Brain microvascular endothelial cell (primary cell): ENCODE results near the gene RNF212.

Experiments
- DNase-seq: peaks from one replicate; pipeline ENCODE4 v3.0.0-alpha.2; 2020
- H3K27ac ChIP-seq: fragments of 250-450 bp; sonication (Bioruptor Pico); 2 replicates; pipeline ENCODE4 v1.5.1; 2020; ENCODE audit warnings: mild to moderate bottlenecking, moderate library complexity
- H3K27me3 ChIP-seq: fragments of 250-450 bp; sonication (Bioruptor Pico); replicated peaks from 2 replicates; pipeline ENCODE4 v1.5.1; 2020; ENCODE audit warnings: mild to moderate bottlenecking
- H3K36me3 ChIP-seq: fragments of 250-450 bp; sonication (Bioruptor Pico); replicated peaks from 2 replicates; pipeline ENCODE4 v1.5.1; 2020; ENCODE audit warnings: mild to moderate bottlenecking
- H3K4me3 ChIP-seq: 2 replicates; pipeline ENCODE4 v1.5.1; 2011; ENCODE audit warnings: low read depth, mild to moderate bottlenecking, control low read depth, low read length, moderate library complexity
- CTCF ChIP-seq: IDR thresholded peaks from 2 replicates; pipeline ENCODE4 v1.5.1; 2011; ENCODE audit warnings: low read depth, mild to moderate bottlenecking, moderate library complexity, low read length, control low read depth, inconsistent platforms; ENCODE audit errors: missing control alignments
- in situ Hi-C: cut with HindIII; loops from 2 replicates; pipeline ENCODE4 v1.10.0; 2017; ENCODE audit warnings: low sequenced_read_pairs, low pct_ligation_motif_present

Gene RNF212

DNA sequence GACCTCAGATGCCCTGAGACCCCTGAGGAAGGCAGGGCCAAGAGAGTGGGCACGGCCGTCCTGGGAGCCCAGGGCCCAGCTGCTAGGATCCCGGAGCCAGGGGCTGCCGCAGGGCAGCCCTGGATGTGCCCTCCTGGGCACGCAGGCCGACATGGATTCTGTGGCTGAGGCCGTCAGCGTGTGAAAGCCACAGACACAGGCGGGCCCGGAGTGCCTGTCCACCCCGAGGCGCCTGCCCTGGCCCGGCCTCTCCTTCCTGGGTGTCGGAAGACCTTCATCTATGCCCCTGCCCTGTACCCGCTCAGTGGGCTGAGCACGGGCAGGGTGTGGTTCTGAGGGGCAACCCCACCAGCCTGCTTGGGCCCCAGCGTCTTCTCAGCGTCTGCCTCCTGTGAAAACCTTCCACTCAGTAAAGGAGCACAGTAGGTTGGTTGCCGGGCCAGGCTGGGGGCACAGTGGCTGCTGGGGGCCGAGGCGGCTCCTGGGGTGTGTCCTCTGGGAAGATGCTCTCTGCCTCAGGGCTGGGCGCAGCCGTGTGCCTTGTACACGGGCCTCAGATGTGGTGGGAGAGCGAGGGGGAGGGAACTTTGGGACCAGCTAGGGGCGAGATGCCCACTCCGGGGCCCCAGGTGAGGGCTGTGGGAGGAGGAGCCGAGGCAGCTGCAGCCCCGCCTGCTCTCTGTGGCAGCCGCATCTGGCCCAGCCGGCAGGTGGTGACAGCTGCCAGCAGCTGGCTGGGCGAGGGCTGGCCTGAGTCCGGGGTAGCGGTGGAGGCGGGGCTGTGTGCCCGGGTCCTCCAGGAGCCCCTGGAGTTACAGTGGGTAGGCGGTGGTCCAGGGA is 81.2 kb downstream of the RNF212 start:
- no peak for TF ChIP-seq CTCF
- Histone ChIP-seq H3K36me3 (no peaks in the 10 kb centered on the region), H3K27ac (no peak overlapping the region), H3K27me3 (no peaks in the 10 kb centered on the region), H3K4me3 (no peak overlapping the region)
- no peak for DNase-seq
- in situ Hi-C loops: no loop called here

GRCh38 chr4:1031346-1031745 is 82.0 kb downstream of the RNF212 start:
- no peak overlapping the region for H3K27ac ChIP-seq
- no peak for TF ChIP-seq CTCF
- no peaks in the 10 kb centered on the region for H3K36me3 ChIP-seq
- H3K27me3 ChIP-seq: no peaks in the 10 kb centered on the region
- H3K4me3 ChIP-seq: no peak overlapping the region
- DNase-seq: no peak
- in situ Hi-C loops: no loop called here

DNA sequence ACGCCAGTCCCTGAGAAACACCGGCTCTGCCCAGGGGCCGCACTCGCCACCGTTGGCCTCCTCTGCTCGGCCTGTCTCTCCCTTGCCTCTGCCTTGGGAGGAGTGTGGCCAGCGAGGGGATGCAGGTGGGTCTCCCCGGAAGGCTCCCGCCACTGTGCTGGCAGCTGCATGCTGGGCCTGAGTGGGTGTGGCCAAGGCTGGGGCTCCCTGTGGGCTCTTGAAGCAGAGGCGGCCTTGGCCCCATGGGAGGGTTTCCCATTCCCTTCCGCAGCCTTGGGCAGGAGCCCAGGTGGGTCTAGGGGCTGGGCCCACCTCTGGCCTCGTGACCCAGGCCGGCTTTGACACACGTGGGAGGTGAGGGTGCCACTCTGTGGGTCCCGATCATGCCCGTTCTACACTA is 82.8 kb downstream of the RNF212 start:
- in situ Hi-C loops: no loop called here
- H3K36me3 ChIP-seq: no peaks in the 10 kb centered on the region
- H3K4me3 ChIP-seq: no peak overlapping the region
- DNase-seq: no peak
- no peak for TF ChIP-seq CTCF
- no peak overlapping the region for H3K27ac ChIP-seq
- no peaks in the 10 kb centered on the region for H3K27me3 ChIP-seq

- H3K27ac ChIP-seq: no peak overlapping the region
- DNase-seq: no peak
- H3K27me3 ChIP-seq: no peaks in the 10 kb centered on the region
- no peak overlapping the region for H3K4me3 ChIP-seq
- peaks cover 5% of the 10 kb centered on the region for H3K36me3 ChIP-seq
- in situ Hi-C loops: no loop called here
- no peak for TF ChIP-seq CTCF
Measured at GRCh38 chr4:1030031-1030430, 83.3 kb downstream of the RNF212 start.

- TF ChIP-seq CTCF: no peak
Measured at GRCh38 chr4:1029529-1029928, 83.8 kb downstream of the RNF212 start.

More at GRCh38 chr4:1029529-1029928, 83.8 kb downstream of the RNF212 start:
- no peak for DNase-seq
- in situ Hi-C loops: no loop called here
- H3K4me3 ChIP-seq: no peak overlapping the region
- H3K27ac ChIP-seq: no peak overlapping the region
- no peaks in the 10 kb centered on the region for H3K27me3 ChIP-seq
- H3K36me3 ChIP-seq: peaks cover 10% of the 10 kb centered on the region
